Measurements from ENCODE around the gene ZNF526.

Gene ZNF526

GRCh38 chr19:42219812-42220750 lies at the start of gene ZNF526:
TSS of gene ZNF526 (plus strand) at chr19:42220312. CDS start at chr19:42224404, 4,092 bp downstream.
- FAIRE-seq: peak; percentile 90

- FAIRE-seq: no peak
These were observed 49.4 kb upstream of the ZNF526 start for GRCh38 chr19:42170715-42171114.

- no peak for FAIRE-seq
These were observed 47.9 kb upstream of the ZNF526 start for GRCh38 chr19:42172261-42172660.

GRCh38 chr19:42173695-42174094 lies 46.4 kb upstream of the ZNF526 start:
- no peak for FAIRE-seq

- no peak for FAIRE-seq
These were observed 45.9 kb upstream of the ZNF526 start for GRCh38 chr19:42174188-42174587.

- no peak for FAIRE-seq
These were observed 45.0 kb upstream of the ZNF526 start for GRCh38 chr19:42174958-42175734.

- no peak for FAIRE-seq
These were observed 44.0 kb upstream of the ZNF526 start for GRCh38 chr19:42175952-42176648.

- no peak for FAIRE-seq
These were observed 43.5 kb upstream of the ZNF526 start for GRCh38 chr19:42176649-42176989.

- no peak for FAIRE-seq
These were observed 43.0 kb upstream of the ZNF526 start for GRCh38 chr19:42176990-42177685.

GRCh38 chr19:42177686-42178019 lies 42.5 kb upstream of the ZNF526 start:
- no peak for FAIRE-seq

- FAIRE-seq: no peak
These were observed 41.1 kb upstream of the ZNF526 start for GRCh38 chr19:42178791-42179674.

GRCh38 chr19:42184401-42184861 lies 35.7 kb upstream of the ZNF526 start:
- no peak for FAIRE-seq

- FAIRE-seq: no peak
These were observed 34.8 kb upstream of the ZNF526 start for GRCh38 chr19:42185277-42185676.

GRCh38 chr19:42188665-42189064 lies 31.4 kb upstream of the ZNF526 start:
- FAIRE-seq: no peak

GRCh38 chr19:42189133-42189532 lies 31.0 kb upstream of the ZNF526 start:
- FAIRE-seq: no peak

- FAIRE-seq: no peak
These were observed 28.8 kb upstream of the ZNF526 start for GRCh38 chr19:42191330-42191729.

- FAIRE-seq: no peak
These were observed 28.3 kb upstream of the ZNF526 start for GRCh38 chr19:42191855-42192254.

- no peak for FAIRE-seq
These were observed 26.8 kb upstream of the ZNF526 start for GRCh38 chr19:42193294-42193693.

- FAIRE-seq: no peak
These were observed 26.4 kb upstream of the ZNF526 start for GRCh38 chr19:42193706-42194105.

- no peak for FAIRE-seq
These were observed 23.8 kb upstream of the ZNF526 start for GRCh38 chr19:42196011-42197001.
